Stimulated activated CD8-positive, alpha-beta memory T cell treated with anti-CD3 and anti-CD28 coated beads, Interleukin-7, amount 100 ng/mL, for 4 hours (primary cell): ENCODE results near the gene ANKRD24.
"Not testable (repeated sequence)": the region's sequence is repeated elsewhere in the genome, so short reads cannot be mapped to it uniquely, and the experiment has no call there.

Experiments used
- DNase-seq, 2 donors: peaks; one replicate each; pipeline ENCODE4 v3.0.0-alpha.2; 2020; ENCODE audit warnings: low read depth in 2 of 2

The ANKRD24 gene

GRCh38 chr19:4267901-4268815 lies 85.7 kb downstream of the ANKRD24 start:
- DNase-seq: no peak

- no peak for DNase-seq
Observed at GRCh38 chr19:4268816-4269430, 86.4 kb downstream of the ANKRD24 start.

- DNase-seq: no peak
Observed at GRCh38 chr19:4272894-4273293, 90.4 kb downstream of the ANKRD24 start.

- not testable (repeated sequence) for DNase-seq
Observed at GRCh38 chr19:4274321-4274686, 91.8 kb downstream of the ANKRD24 start.
